ENCODE data around the gene ZMYND10.

ZMYND10 gene

GRCh38 chr3:50342813-50343633 is 2.5 kb downstream of the ZMYND10 start:
- no peak for DNase-seq

GRCh38 chr3:50341996-50342650 is 3.4 kb downstream of the ZMYND10 start:
- no peak for DNase-seq

- DNase-seq = no peak
These were observed 4.0 kb downstream of the ZMYND10 start for GRCh38 chr3:50341537-50341936.

GRCh38 chr3:50340448-50341329 is 4.8 kb downstream of the ZMYND10 start, which contains the start of gene RASSF1:
TSS of gene RASSF1 (minus strand) at chr3:50340836. CDS start at chr3:50340805, 31 bp downstream.
- no peak for DNase-seq

- DNase-seq = no peak
These were observed 5.4 kb downstream of the ZMYND10 start for GRCh38 chr3:50340147-50340447.

GRCh38 chr3:50339485-50340146 is 5.9 kb downstream of the ZMYND10 start:
- no peak for DNase-seq

- no peak for DNase-seq
These were observed 6.6 kb downstream of the ZMYND10 start for GRCh38 chr3:50338965-50339364.

GRCh38 chr3:50337175-50337861 is 8.2 kb downstream of the ZMYND10 start:
- DNase-seq = peak; percentile 90 to 91

GRCh38 chr3:50336452-50337174 is 8.9 kb downstream of the ZMYND10 start:
- DNase-seq = no peak

- no peak for DNase-seq
These were observed 11.0 kb downstream of the ZMYND10 start for GRCh38 chr3:50334339-50335075.

- no peak for DNase-seq
These were observed 11.7 kb downstream of the ZMYND10 start for GRCh38 chr3:50333744-50334328.

- DNase-seq = no peak
These were observed 14.1 kb downstream of the ZMYND10 start for GRCh38 chr3:50331364-50331907.

GRCh38 chr3:50330330-50330729 is 15.2 kb downstream of the ZMYND10 start:
- no peak for DNase-seq

- DNase-seq = peak; percentile 74 to 89
These were observed 17.4 kb downstream of the ZMYND10 start, which contains the start of gene TUSC2 for GRCh38 chr3:50327943-50328691. TSS of gene TUSC2 (minus strand) at chr3:50328223. CDS start at chr3:50328099, 124 bp downstream.

GRCh38 chr3:50327129-50327528 is 18.4 kb downstream of the ZMYND10 start:
- DNase-seq = no peak

GRCh38 chr3:50326182-50326541 is 19.4 kb downstream of the ZMYND10 start:
- no peak for DNase-seq

- no peak for DNase-seq
These were observed 19.9 kb downstream of the ZMYND10 start for GRCh38 chr3:50325497-50326181.

- no peak for DNase-seq
These were observed 20.4 kb downstream of the ZMYND10 start for GRCh38 chr3:50325113-50325480.
